IMR-90 (cell line): ENCODE measurements around the gene EBF3.

ENCODE experiments used
- CTCF ChIP-seq: conservative IDR thresholded peaks from 2 replicates; pipeline ENCODE4 v1.5.1; 2012; ENCODE audit warnings: mild to moderate bottlenecking, low read depth, low read length, improper control_type of control experiment
- NFE2L2 ChIP-seq: fragments of 150-350 bp; IDR thresholded peaks from 2 replicates; pipeline ENCODE4 v1.6.1; 2016; ENCODE audit warnings: low read depth, mild to moderate bottlenecking, low read length
- POLR2A ChIP-seq: IDR thresholded peaks from 2 replicates; pipeline ENCODE4 v1.6.1; 2012; ENCODE audit warnings: mild to moderate bottlenecking, low read depth, low read length
- RAD21 ChIP-seq: IDR thresholded peaks from 2 replicates; pipeline ENCODE4 v1.6.1; 2012; ENCODE audit warnings: low read length, improper control_type of control experiment
- RCOR1 ChIP-seq: IDR thresholded peaks from 2 replicates; pipeline ENCODE4 v1.6.1; 2012; ENCODE audit warnings: mild to moderate bottlenecking, low read length, improper control_type of control experiment; ENCODE audit not compliant: insufficient replicate concordance

- no peak for TF ChIP-seq CTCF
- TF ChIP-seq POLR2A, result no peak
- no peak for TF ChIP-seq RCOR1
- TF ChIP-seq RAD21, result no peak
- TF ChIP-seq NFE2L2, result no peak
Observed at GRCh38 chr10:129954492-129955315, 9.4 kb downstream of the EBF3 start.
